ENCODE data around the gene CIDEC. TPM values are rescaled to one million over a fixed set of nuclear protein-coding genes. Genes with fewer than 3 reads are reported as not detected.

The CIDEC gene
- total and polyA plus RNA-seq, 2 of the 8 experiments (the other 6 are each of a cell fraction or from before 2014, with no cell fraction given), result not detected

DNA sequence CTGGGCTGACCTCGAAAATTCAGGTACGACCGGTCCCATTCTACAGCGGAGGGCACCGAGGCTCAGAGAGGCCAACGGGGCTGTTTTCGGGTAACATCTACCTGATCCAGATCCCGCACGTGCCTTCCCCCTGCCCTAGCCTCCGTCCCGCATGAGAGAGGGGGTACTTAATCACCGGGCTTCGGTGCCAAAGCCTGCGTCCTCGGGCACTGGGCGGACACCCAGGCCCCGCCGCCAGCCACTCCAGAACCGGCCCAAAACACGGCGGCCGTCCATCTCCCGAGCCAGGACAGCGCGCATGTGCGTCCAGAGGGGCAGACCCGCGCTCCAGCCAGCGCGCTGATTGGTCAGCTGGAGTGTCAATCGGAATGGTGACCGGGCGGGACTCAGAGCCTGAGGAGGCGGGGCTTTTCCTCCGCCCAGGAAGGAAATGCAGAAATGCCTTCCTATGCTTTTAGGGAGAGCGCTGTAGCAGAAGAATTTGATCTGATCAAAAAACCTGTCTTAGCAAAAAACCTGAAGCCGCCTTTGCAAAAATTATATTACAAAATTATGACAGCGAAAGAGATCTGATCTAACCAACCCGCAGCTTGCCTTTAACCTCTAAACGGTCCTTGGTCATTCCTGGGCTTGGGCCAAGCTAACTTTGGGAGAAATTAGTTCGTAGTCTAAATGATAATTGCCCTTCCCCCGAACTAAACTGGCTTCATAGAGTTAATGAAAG is 36.2 kb downstream of the CIDEC start, which contains the start of gene RPUSD3 (continued):
- no peak for TF ChIP-seq NANOG (IDR thresholded peaks at IDR 0.05; ENCODE audit: insufficient read depth, low read depth, low read length, poor library complexity, severe bottlenecking)
- no peak for TF ChIP-seq HDAC2 (IDR thresholded peaks at IDR 0.05; ENCODE audit: borderline replicate concordance in 1 of 2, low read depth in 2 of 2, low read length in 2 of 2)
- peak in 1 of 2 experiments; percentile 69; a peak in 2 of 3 replicates for TF ChIP-seq POLR2A (IDR thresholded peaks at IDR 0.05; ENCODE audit: control extremely low read depth in 1 of 2, low read depth in 2 of 2, low read length in 2 of 2)
- TF ChIP-seq NRF1 (IDR thresholded peaks at IDR 0.05; ENCODE audit: low read depth, low read length), result peak; percentile 55
- no peak for TF ChIP-seq TCF12 (IDR thresholded peaks at IDR 0.05; ENCODE audit: low read depth, low read length)
- TF ChIP-seq GTF2F1 (IDR thresholded peaks at IDR 0.05; ENCODE audit: borderline replicate concordance, low read depth, low read length), result no peak
- TF ChIP-seq RAD21 (IDR thresholded peaks at IDR 0.05 in 1 of 2, conservative IDR thresholded peaks at IDR 0.05 in 1 of 2; ENCODE audit: low read depth in 2 of 2, low read length in 2 of 2), result no peak
- TF ChIP-seq SAP30 (IDR thresholded peaks at IDR 0.05; ENCODE audit: insufficient read depth, insufficient replicate concordance, low read length), result no peak
- no peak for TF ChIP-seq EZH2 (IDR thresholded peaks at IDR 0.05; ENCODE audit: low read depth, low read length, severe bottlenecking)
- TF ChIP-seq RFX5 (IDR thresholded peaks at IDR 0.05; ENCODE audit: borderline replicate concordance, low read depth, low read length), result no peak
- TF ChIP-seq TAF7 (optimal IDR thresholded peaks at IDR 0.05; ENCODE audit: borderline replicate concordance, low read depth, low read length), result no peak
- TF ChIP-seq, protein P1, sequence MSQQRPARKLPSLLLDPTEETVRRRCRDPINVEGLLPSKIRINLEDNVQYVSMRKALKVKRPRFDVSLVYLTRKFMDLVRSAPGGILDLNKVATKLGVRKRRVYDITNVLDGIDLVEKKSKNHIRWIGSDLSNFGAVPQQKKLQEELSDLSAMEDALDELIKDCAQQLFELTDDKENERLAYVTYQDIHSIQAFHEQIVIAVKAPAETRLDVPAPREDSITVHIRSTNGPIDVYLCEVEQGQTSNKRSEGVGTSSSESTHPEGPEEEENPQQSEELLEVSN (IDR thresholded peaks at IDR 0.05), result peak; percentile 65
- no peak for TF ChIP-seq HDAC6 (IDR thresholded peaks at IDR 0.05; ENCODE audit: low read depth, low read length)
- no peak for TF ChIP-seq RNF2 (IDR thresholded peaks at IDR 0.05; ENCODE audit: borderline replicate concordance, low read depth, low read length, missing control alignments, poor library complexity, severe bottlenecking)
- no peak for TF ChIP-seq BRCA1 (IDR thresholded peaks at IDR 0.05; ENCODE audit: low read depth, low read length)
- no peak for TF ChIP-seq CTCF (IDR thresholded peaks at IDR 0.05; ENCODE audit: control extremely low read depth in 1 of 3, insufficient read depth in 1 of 3, low read depth in 1 of 3, low read length in 3 of 3)
- no peak for TF ChIP-seq SIX5 (IDR thresholded peaks at IDR 0.05; ENCODE audit: low read depth, low read length)
- TF ChIP-seq KDM5A (IDR thresholded peaks at IDR 0.05; ENCODE audit: low read length), result no peak
- TF ChIP-seq SIN3A (conservative IDR thresholded peaks at IDR 0.05 in 1 of 2, IDR thresholded peaks at IDR 0.05 in 1 of 2; ENCODE audit: low read depth in 1 of 2, low read length in 2 of 2), result peak in 1 of 2 experiments; percentile 54; a peak in 1 of 4 replicates

All from H1 (cell line).